Measurements from ENCODE around the gene MSLN.

Gene MSLN

DNA sequence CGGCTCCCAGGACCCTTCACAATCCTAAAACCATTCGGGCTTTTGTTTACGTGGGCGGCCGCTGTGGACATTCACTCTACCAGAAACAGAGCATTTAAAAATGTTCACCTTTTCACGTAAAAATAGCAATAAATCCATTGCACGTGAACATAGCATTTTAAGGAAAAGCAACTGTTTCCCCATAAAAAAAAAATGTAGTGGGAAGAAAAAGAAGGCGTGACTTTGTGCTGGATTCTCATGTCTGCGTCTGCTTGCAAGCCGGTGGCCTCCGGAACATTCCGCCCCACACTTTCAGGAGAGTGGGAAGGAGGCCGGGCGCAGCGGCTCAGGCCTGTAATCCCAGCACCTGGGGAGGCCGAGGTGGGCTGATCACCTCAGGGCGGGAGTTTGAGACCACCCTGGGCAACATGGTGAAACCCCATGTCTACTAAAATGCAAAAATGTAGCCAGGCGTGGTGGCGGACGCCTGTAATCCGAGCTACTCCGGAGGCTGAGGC, 53.4 kb downstream of the MSLN start:
- DNase-seq = no peak

- DNase-seq = no peak
Measured at GRCh38 chr16:814974-815373, 54.4 kb downstream of the MSLN start.

DNA sequence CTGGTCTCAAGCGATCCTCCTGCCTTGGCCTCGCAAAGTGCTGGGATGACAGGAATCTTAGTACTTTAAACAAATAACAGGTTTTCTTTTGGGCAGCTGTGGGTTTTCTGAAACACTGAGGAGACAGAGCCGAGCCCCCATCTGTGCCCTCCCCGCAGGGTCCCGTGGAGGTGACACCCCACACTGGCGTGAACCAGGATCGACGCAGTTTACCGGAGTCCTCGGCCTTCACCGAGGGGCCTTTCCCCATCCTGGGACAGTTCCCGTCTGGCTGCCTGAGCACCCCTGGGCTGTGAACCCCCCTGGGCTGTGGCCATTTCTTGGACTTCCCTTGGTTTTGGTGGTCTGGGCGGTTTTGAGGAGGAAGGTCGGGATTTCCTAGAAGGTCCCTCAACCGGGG, 55.3 kb downstream of the MSLN start:
- no peak for DNase-seq

DNA sequence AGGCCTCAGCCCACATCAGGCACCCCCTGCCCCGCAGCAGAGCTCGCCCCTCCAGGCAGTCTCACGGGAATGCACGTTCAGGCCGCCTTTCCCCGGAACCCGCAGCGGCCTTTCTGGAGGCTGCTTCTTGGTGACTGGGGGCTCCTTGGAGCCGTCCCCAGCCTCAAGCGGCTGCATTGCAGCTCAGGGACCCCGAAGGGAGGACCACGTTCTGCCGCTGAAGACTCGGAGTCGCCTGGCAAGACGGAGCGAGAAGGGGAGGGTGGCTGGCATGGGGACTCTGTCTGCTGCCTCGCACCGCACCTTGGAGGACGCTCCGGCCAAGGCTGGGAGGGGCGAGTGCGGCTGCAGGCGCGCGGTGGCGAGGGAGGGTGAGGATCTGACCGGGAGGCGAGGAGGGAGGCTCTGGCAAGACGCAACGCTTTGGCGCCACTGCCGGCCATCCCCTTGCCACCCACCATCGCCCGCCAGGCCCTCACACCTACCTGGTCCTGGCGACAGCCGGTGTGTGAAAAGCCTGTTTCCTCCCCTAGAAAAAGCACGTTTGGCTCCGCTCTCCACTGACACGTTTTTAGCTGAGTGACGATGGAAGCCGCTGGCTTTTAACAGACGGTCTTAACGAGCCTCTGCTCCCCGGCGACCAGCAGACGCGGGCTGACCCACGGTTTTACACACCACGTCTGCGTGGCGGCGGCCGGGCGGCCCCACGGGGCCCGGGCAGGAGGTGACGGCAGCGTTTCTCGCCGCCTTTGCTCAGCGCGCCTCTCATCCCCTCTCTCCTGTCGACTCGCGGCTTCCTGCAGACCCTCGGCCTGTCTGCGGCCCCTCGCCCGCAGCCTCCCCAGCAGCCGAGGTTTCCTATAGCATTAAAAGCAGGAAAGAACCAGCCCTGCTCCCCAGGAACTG, 56.7 kb downstream of the MSLN start:
- no peak for DNase-seq

DNA sequence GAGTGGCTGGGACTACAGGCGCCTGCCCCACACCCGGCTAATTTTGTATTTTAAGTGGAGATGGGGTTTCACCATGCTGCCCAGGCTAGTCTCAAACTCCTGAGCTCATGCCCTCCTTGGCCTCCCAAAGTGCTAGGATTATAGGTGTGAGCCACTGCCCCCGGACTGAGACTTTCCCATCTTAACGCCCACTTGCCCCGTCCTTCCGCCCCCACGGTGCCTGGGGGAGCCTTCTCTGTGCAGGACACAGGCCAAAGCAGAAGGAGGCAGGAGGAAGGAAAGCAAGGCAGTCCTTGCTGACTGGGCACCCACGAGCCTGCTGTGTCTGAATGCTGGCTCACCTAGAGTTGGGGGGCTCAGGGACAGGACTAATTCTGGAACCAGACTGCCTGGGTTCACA, 57.6 kb downstream of the MSLN start:
- no peak for DNase-seq
